Adrenal gland (tissue), 12 donors: Measurements from ENCODE around the gene ARHGAP26. TPM values are rescaled to one million over a fixed set of nuclear protein-coding genes. Genes with fewer than 3 reads are reported as not detected.
A peak's percentile ranks its signal among the peaks of the same experiment; 100 is the strongest.

Experiments used
- DNase-seq, 7 donors: peaks; one replicate each; pipeline ENCODE4 v3.0.0-alpha.2; 2019 to 2020
- H3K27ac ChIP-seq, 5 donors: fragments of 200-600 bp; sonication (generic) in 4 of 5; 1 replicate in 3 of 5; 2 replicates in 2 of 5; pipeline versions ENCODE4 v1.5.1 to v1.8.0; 2016 to 2020; ENCODE audit warnings: mild to moderate bottlenecking in 1 of 5
- H3K27me3 ChIP-seq: fragments of 200-600 bp; 2 replicates; pipeline ENCODE4 v1.8.0; 2021
- H3K36me3 ChIP-seq, 2 donors: fragments of 200-600 bp; replicated peaks in 1 of 2; 1 replicate in 1 of 2; 2 replicates in 1 of 2; pipeline versions ENCODE4 v1.5.1 to v1.8.0; 2018 to 2022
- H3K4me1 ChIP-seq, 2 donors: fragments of 200-600 bp; replicated peaks in 1 of 2; 1 replicate in 1 of 2; 2 replicates in 1 of 2; pipeline versions ENCODE4 v1.5.1 to v1.8.0; 2018 to 2021
- H3K4me3 ChIP-seq, 4 donors: fragments of 200-600 bp; sonication (generic) in 3 of 4; one replicate each; pipeline ENCODE4 v1.5.1; 2016 to 2018
- H3K9me3 ChIP-seq, 3 donors: fragments of 200-600 bp; sonication (generic) in 1 of 3; replicated peaks in 1 of 3; 1 replicate in 2 of 3; 2 replicates in 1 of 3; pipeline versions ENCODE4 v1.5.1 to v1.8.0; 2016 to 2021
- POLR2A ChIP-seq, 2 donors: fragments of 450-650 bp; IDR thresholded peaks; one replicate each; pipeline ENCODE4 v1.6.1; 2017; ENCODE audit warnings: antibody characterized with exemption in 2 of 2, mild to moderate bottlenecking in 2 of 2, moderate library complexity in 1 of 2
- WGBS, 4 donors: extraction: QIAGEN DNeasy Blood & Tissue Kit in 2 of 4; methylation state at CpG; one replicate each; pipeline versions ENCODE4 v1.1.5 to v1.1.7; 2013 to 2017; 5-methylcytosine and 5-hydroxymethylcytosine counted together
- intact Hi-C, 2 donors: fragments of 100-400 bp; cut with DNase I; formaldehyde crosslinking; loops; one replicate each; pipeline versions ENCODE4 v1.14.1 to v1.15.0; 2022 to 2023
- polyA plus RNA-seq, 3 donors: library from polyadenylated mRNA; stranded (reverse); fragments of 200-250 nt in 2 of 3; fragments of 350-450 nt in 1 of 3; fragmentation: Illumina TruSeq in 1 of 3; extraction: RNeasy Lipid Tissue Mini Kit (QIAGEN cat#74804) in 1 of 3; gene quantifications; one replicate each; pipeline ENCODE4 v1.2.3, GENCODE V29; 2013 to 2014
- total RNA-seq, 9 donors: library from RNA; depleted of rRNA in 4 of 9; stranded (reverse); fragments of >200 nt in 4 of 9; fragments of 120-200 nt in 1 of 9; fragmentation: NEBNext Ultra II Directional in 1 of 9; extraction: Animal tissue kit (Norgen Biotek cat#: 25700) in 1 of 9; gene quantifications; one replicate each; pipeline versions ENCODE4 v1.1.0 to v1.2.4, GENCODE V29; 2013 to 2023
- TF ChIP-seq, protein P1 (sequence below), 6 experiments: fragments of 450-650 bp in 4 of 6; fragments of 200-600 bp in 2 of 6; sonication (generic) in 1 of 6; IDR thresholded peaks; 1 replicate in 5 of 6; 2 replicates in 1 of 6; pipeline versions ENCODE4 v1.5.1 to v1.8.0; 2016 to 2021; ENCODE audit warnings: antibody characterized with exemption in 6 of 6, mild to moderate bottlenecking in 2 of 6, moderate library complexity in 1 of 6
- donor health status: healthy with polysubstance abuse.
- donor health status: Bipolar disorder and iron deficiency.
- donor health status: DM: yes; HTN: yes; CAD: no.
- donor health status: DM: no; HTN: no; CAD: no.
- donor health status: DM: no; HTN: no; CAD: no.
- donor health status: DM: yes; HTN: yes; CAD: no.

The ARHGAP26 gene
- total and polyA plus RNA-seq, 12 donors: 3.0 to 21.7 (median 10.8) TPM

DNA sequence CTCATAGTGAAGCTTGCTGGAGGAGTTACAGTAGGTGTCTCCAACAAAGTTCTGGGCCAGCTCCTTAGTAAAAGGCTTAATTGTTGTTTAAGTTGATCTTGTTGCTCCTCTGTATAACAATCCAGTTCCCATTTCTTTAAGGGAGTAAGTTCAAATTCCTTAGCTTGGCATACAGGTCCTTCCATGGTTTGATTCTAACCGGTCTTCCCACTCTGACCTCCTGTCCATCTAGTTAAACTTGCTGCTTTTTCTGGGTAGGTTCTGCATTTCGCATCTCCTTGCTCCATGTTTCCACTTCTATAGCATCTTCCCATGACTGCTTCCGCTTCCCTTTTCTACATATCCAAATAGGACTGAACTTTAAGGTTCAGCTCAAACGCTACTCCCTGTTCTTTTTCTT, 95.5 kb downstream of the ARHGAP26 start:
- Histone ChIP-seq H3K36me3 (no peaks in the 10 kb centered on the region), H3K27ac (no peak overlapping the region), H3K27me3 (no peaks in the 10 kb centered on the region), H3K4me1 (peaks cover 0 to 24% of the 10 kb centered on the region in 2 donors), H3K4me3 (no peak overlapping the region), H3K9me3 (no peaks in the 10 kb centered on the region)
- WGBS, 4 donors: 85 to 93% (median 88%) methylated on average over 4 of the region's 4 CpGs
- peak in 1 of 7 donors; percentile 18 for DNase-seq
- TF ChIP-seq, protein P1, sequence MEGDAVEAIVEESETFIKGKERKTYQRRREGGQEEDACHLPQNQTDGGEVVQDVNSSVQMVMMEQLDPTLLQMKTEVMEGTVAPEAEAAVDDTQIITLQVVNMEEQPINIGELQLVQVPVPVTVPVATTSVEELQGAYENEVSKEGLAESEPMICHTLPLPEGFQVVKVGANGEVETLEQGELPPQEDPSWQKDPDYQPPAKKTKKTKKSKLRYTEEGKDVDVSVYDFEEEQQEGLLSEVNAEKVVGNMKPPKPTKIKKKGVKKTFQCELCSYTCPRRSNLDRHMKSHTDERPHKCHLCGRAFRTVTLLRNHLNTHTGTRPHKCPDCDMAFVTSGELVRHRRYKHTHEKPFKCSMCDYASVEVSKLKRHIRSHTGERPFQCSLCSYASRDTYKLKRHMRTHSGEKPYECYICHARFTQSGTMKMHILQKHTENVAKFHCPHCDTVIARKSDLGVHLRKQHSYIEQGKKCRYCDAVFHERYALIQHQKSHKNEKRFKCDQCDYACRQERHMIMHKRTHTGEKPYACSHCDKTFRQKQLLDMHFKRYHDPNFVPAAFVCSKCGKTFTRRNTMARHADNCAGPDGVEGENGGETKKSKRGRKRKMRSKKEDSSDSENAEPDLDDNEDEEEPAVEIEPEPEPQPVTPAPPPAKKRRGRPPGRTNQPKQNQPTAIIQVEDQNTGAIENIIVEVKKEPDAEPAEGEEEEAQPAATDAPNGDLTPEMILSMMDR (IDR thresholded peaks at IDR 0.05): no peak
- no peak for TF ChIP-seq POLR2A (IDR thresholded peaks at IDR 0.05)
- intact Hi-C loops: no loop called here

DNA sequence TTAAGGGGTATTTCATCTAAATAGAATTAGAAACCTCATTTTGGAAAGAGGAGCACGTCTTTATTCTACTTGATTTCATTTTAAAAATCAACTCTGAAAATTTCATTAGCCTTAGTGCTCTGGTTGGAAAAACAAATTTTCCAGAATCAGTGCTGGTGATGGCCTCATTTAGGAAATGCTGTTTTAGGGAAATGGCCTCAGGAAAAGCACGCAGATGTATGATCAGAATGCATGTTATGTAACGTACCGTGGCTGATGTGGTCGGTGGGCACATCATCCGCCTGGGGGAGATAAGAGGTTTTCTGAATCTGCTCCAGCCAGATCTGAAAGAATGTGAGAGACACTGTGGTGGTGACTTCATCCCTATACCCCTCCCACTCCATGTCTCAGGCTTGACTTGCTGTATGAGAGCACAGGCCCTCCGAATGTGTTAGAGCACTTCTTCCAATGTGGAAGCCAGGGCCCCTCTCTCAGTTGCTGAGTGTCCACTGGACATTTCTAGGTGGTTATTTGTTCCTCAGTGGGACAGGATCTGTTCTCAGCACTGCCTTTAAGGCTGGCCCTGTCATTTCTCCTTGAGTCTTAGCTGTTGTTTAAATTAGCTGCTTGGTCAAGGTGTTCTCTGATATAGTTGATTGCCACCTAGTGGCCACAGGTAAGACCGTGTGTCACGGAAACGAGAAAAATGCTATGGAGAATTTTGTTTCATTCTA, 96.5 kb downstream of the ARHGAP26 start:
- Histone ChIP-seq H3K4me3 (no peak overlapping the region), H3K9me3 (no peaks in the 10 kb centered on the region), H3K27me3 (no peaks in the 10 kb centered on the region), H3K36me3 (no peaks in the 10 kb centered on the region), H3K4me1 (peaks cover 0 to 23% of the 10 kb centered on the region in 2 donors), H3K27ac (peak overlapping the region in 1 of 5 donors; percentile 40)
- TF ChIP-seq, protein P1 (IDR thresholded peaks at IDR 0.05): peak; percentile 47 to 87 (median 72)
- no peak for TF ChIP-seq POLR2A (IDR thresholded peaks at IDR 0.05)
- intact Hi-C loops: no loop called here
- DNase-seq: peak in 6 of 7 donors; percentile 23 to 70 (median 43)
- 49 to 59% (median 53%) methylated on average over 10 of the region's 10 CpGs for WGBS, 4 donors

DNA sequence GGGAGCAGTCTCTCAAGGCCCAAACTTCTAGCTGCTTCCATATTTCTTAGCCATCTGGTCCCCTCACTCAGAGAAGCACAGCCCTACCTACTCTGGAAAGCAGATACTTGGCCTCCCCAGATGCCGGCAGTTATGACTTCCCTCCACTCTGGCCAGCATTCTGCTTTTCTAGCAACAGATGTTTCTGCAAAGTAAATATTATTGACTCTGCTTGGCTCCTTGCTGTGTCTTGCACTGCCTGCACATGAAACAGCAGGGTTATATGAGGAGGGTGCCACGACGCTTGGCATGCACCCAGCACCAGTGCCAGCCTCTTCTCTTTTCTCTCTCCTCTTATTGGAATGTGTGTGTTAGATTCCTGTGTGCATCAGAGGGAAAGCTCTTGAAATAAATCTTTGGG, 99.7 kb downstream of the ARHGAP26 start:
- 51 to 67% (median 52%) methylated on average over 3 of the region's 3 CpGs for WGBS, 4 donors
- intact Hi-C loops: no loop called here
- Histone ChIP-seq H3K36me3 (no peaks in the 10 kb centered on the region), H3K4me1 (peaks cover 6 to 47% of the 10 kb centered on the region in 2 donors), H3K27ac (no peak overlapping the region), H3K4me3 (no peak overlapping the region), H3K9me3 (no peaks in the 10 kb centered on the region), H3K27me3 (no peaks in the 10 kb centered on the region)
- TF ChIP-seq, protein P1 (IDR thresholded peaks at IDR 0.05): no peak
- no peak for TF ChIP-seq POLR2A (IDR thresholded peaks at IDR 0.05)
- DNase-seq: no peak

DNA sequence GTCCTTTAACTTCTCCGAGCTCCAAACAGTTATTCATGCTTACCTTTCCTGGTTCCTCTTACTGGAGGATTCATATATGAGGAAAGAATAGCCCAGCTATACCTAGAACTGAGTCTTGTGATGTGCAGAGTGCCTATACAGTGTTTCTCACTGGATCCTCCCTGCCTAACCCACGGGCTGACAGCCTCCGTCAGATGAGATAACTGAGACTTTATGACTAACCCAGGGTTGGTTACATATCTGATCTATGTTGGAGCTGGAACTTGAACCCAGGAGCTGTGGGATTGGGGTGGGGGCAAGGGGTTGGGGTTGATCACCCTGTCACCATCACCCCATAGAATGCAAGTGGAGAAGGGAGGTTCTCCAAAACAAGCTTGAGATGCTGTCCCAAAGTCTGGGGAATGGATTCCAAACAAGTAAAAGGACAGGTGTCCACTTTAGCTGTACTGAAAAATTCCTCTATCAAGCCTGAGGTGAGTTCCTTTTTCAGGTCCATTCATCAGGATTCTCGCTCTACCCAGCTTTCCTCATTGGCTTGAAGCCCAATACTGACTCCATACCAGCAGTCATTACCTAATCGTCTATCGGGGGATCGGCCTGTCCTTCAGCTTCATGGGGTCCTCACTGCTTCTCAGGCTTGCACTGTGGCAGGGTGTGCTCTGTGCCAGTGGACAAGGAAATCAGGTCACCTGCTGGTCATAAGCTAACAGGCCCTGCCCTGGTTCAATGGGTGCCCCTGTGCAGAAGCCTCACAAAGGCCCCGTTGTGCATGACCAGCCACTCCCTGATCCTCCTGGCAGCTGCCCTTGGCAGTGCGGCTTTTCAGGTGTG, 100.6 kb downstream of the ARHGAP26 start:
- Histone ChIP-seq H3K27me3 (no peaks in the 10 kb centered on the region), H3K36me3 (no peaks in the 10 kb centered on the region), H3K4me1 (peaks cover 6 to 50% of the 10 kb centered on the region in 2 donors), H3K27ac (peak overlapping the region in 1 of 5 donors; percentile 17), H3K9me3 (no peaks in the 10 kb centered on the region), H3K4me3 (no peak overlapping the region)
- 81 to 95% (median 85%) methylated on average over 8 to 9 of the region's 9 CpGs for WGBS, 4 donors
- intact Hi-C loops: no loop called here
- DNase-seq: peak in 1 of 7 donors; percentile 13
- TF ChIP-seq POLR2A (IDR thresholded peaks at IDR 0.05): no peak
- TF ChIP-seq, protein P1 (IDR thresholded peaks at IDR 0.05): no peak
